SW 1271 (cell line): ENCODE results near the gene PPM1H.
A peak's percentile ranks its signal among the peaks of the same experiment; 100 is the strongest.

Experiments used
- DNase-seq, 2 experiments: peaks; one replicate each; lab custom pipeline; 2025; lab: John Stamatoyannopoulos, UW

Gene PPM1H

DNA sequence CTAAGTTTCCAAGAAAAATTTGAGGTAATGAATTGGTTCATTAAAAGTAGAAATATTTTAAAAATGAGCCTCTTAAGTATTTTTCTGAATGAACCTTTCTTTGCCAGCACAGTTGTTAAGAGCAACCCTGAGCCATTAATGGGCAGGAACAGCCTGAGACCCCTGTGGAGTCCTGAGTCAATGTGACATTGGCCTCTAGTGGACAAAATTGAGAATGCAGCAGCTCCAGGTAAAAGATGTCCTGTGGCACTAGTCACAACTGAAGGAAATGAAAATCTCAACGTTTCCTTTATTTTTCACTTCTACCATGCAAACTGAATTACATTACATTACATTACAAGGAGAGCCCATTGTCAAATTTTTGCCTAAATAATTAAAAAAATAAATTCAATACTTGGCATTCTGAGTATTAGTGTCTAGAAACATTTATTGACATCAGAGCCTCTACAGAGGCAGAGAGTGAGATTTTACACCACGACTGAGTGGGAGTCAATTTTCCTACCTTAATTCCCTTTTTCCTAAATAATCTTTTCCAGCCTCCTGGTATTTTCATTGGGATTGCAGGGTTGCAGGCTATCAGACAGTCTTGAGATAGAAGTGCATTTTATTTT, 135.7 kb downstream of the PPM1H start:
- DNase-seq: peak; percentile 28 to 67

DNA sequence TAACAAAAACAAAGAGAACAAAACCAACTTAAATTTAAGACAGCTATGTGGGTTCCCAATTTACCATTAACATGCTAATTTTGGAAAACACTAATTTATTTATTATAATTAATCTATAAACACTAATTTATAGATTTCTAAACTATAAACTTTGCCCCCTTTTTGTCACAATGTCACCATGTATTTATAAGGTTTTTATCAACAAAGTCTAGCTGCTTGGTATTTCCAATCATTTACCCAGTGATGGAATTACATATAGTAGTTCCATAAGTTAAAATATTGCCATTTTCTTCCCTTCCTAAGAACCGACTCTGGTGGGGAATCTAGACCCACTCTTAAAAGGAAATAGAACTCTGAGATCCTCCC, 140.7 kb downstream of the PPM1H start:
- no peak for DNase-seq

- peak; percentile 43 to 80 for DNase-seq
These were observed 141.4 kb downstream of the PPM1H start for GRCh38 chr12:62793256-62794217.

DNA sequence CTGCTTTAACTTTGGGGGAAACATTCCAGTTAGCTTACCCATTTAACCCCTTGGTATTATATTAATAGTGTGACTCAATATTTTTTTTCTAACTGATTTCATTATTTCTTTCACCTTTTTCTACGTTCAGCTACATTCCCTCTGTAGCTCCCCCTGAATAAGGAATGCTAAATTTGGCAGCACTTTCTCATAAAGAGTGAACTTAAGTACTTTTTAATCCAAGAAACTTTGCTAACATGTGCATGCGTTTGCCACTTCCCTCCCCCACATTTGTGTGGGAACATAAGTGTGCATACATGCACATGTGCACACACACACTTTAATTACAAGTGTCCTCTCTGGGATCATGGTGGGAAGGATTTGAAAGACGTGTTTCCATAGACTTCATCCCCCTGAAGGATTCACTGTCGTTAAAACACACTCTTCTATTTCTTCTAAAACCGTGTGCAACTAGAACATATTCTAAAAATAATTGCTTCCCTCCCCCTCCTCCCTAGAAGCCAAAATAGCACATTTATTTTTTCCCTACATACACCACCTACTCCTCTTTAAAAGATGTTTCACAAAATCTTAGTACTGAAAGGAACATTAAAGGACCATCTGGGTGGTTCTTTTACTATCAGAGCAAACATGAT, 142.6 kb downstream of the PPM1H start:
- DNase-seq: no peak

DNA sequence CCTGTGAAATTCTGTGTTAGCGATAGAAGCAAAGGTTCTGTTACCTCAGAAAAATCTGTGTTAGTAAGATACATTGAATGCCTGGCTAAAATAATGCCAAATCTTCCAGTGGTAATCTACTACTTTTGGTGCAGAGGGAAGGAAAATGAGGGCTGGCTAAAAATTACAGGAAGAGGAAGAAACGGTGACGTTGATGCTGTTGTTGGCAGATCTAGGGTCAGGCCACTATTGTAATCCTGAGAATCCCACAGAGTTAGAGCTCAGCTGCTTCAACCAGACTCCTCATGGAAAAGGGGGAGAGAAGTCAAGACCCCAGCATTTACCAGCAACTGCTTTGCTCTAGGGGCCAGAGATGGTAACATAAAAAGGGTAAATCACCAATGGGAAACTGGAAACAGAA, 145.1 kb downstream of the PPM1H start:
- DNase-seq: no peak

GRCh38 chr12:62787611-62788010, 147.3 kb downstream of the PPM1H start:
- DNase-seq: no peak

GRCh38 chr12:62787023-62787422, 147.9 kb downstream of the PPM1H start:
- DNase-seq: no peak

GRCh38 chr12:62785941-62786559, 148.9 kb downstream of the PPM1H start:
- DNase-seq: peak; percentile 92 to 98

DNA sequence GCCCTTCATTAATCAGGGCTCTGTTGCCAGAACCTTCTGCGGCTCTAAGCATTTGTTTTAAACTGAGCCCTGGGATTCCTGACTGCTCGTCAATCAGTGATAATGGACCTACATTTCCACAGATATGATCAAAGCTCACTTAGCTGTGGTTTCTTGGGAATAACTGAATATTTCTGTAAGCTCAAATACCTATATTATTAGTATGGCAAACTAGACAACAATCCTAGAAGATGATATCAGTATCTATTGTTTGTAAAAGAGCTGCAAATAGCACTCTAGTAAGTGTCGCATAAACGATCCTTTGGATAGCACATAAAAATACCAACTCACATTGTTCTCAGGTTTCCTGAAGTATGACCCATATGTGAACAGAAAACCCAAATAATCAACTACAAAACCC, 150.4 kb downstream of the PPM1H start:
- DNase-seq: no peak

GRCh38 chr12:62783881-62784280, 151.1 kb downstream of the PPM1H start:
- DNase-seq: no peak

DNA sequence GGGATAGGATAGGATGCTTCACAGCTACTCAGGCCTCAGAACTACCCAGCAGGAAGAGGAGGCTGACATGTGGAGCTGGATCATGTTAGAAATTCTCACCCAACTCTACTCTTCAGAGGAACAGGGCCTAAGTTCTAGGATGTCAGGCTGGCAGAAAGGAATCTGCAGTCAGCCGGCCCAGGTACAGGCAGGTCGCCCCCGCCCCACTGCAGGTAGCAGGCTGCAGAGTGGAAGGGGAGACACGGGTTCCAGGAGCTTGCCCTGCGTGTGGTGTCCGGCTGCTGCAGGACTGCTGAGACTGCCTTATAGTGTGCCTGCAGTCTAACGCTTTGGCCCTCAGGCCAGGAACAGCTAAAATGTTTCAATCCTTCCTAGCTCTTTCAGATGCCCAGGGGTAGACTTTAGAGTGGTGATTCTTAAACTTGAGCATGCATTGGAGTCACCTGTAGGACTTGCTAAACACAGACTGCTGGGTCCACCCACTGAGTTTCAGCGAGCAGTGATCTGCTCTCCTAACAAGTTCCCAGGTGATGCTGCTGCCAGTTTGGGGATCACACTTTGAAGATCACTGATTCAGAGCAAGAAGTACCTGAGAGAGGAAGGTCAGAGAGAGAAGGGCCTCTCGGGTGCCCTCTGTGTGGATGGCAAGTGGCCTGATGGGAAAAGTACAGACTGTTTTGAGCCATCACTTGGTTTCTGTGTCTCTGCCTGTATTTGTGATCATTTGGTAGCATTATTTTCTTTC, 153.6 kb downstream of the PPM1H start:
- no peak for DNase-seq

- DNase-seq: no peak
These were observed 155.5 kb downstream of the PPM1H start for GRCh38 chr12:62779488-62779887.

DNA sequence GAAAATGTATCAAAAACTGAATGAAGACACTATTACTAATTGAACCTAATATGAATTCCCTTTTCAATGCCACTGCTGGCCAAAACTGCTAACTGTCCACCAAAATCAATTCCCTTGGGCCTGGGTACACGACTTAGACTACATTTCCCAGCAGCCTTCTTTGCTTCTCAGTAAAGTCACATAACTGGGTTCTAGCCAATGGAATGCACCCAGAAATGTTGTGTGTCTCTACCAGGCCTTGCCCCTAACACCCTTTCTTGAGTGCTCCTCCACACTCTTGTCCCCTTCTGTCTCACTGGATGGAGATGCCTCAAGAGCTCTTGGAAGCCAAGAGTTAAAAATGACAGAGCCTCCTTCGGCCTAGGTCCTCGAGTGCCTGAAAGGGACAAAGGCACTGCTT, 156.8 kb downstream of the PPM1H start:
- no peak for DNase-seq

GRCh38 chr12:62776997-62777396, 158.0 kb downstream of the PPM1H start:
- no peak for DNase-seq

GRCh38 chr12:62776575-62776974, 158.4 kb downstream of the PPM1H start:
- DNase-seq: no peak

DNA sequence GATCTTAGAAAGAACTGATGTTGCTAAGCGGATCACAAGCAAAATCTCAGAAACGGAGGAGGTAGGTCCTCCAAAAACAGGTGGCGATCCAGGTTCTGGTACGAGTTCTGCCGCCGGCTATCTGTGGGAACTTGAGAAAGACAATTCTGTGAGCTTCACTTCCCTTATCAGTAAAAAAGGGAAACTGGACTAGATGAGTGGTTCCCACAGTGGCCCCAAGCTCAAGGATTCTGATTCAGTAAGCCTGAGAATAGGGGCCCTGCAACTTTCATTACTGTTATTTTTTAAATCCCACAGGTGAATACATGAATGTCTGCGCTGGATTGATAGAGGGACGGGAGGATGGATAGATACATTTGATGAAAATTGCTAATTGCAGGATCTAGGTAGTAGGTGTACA, 160.2 kb downstream of the PPM1H start:
- DNase-seq: no peak

DNA sequence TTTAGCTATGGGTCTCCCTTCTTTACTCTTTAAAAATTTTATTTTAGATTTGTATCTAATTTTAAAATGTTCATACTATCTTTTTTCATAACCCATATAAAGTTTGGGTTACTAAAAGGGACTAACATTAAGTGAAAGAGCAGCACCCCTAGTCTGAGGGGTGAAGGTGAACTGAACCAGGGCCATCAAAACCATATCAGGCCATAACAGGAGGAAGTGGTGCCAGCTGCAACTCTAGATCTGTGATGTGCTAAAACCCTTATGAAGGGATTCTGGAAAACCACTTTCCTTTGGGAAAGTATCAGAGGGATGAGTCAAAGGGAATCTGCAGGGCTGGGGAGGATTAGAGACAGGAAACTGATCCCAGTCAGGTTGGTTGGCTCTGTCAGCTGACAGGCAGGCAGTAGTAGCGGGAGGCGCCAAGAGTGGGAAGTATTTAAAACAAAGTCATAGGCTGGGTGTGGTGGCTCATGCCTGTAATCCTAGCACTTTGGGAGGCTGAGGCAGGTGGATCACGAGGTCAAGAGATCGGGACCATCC, 162.5 kb downstream of the PPM1H start:
- DNase-seq: no peak

DNA sequence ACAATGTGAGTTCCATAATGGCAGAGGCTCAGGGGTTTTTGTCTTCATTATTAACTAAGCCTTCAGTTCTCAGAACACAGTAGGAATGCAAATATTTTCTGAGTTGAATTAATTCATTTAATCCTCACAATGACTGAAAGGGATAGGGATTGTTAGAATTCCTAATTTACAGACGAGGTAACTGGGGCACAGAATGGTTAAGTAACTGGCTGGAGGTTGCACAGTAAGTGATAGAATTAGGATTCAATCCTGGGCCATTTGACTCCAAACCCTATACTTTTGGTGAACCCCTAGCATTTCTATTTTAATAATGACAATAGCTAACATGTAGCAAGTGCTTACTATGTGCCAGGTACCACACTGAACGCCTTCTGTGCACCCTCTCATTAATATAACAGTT, 163.1 kb downstream of the PPM1H start:
- DNase-seq: no peak

GRCh38 chr12:62770381-62770780, 164.6 kb downstream of the PPM1H start:
- DNase-seq: no peak

DNA sequence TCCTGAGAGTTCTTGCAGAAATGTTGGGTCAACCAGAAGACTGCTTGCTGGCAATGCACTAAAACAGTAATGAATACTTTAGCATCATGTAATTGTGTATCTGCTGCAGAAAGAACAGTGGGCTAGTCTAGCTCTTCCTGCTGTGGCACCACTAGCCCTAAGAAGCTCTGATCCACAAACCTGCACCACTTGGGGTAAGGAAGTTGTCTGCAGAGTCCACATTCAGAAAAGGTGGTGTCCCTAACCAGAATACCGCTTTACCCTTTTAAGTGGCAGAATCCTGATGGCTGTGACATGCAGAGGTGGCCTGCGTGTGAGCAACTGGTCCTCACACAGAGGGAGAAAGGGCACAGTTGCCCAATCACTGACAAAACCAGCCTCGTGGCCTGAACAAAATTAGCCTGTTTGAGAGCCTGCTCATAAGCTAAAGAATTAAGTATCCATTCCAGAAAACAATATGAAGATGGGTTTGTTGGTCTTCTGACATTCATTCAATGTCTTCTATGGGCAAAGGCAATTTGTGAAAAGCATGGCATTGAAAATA, 165.8 kb downstream of the PPM1H start:
- DNase-seq: no peak

DNA sequence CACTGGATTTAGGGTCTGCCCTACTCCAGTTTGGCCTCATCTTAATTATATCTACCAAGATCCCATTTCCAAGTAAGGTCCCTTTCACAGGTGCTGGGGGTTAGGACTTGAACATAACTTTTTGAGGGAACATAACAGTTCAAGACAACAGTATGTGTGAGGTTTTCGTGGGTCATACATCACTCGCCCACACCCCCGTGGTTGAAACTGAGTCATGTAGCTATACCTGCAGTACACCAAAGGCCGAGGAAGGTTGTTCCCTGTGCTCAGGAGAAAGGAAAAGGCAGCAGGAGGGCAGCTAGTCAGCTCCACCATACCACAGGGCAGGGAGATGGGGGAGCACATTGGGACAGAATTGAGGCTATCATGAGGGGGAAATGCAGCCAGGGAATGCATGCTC, 167.0 kb downstream of the PPM1H start:
- no peak for DNase-seq
